ENCODE results near the gene ADRM1.

DNA sequence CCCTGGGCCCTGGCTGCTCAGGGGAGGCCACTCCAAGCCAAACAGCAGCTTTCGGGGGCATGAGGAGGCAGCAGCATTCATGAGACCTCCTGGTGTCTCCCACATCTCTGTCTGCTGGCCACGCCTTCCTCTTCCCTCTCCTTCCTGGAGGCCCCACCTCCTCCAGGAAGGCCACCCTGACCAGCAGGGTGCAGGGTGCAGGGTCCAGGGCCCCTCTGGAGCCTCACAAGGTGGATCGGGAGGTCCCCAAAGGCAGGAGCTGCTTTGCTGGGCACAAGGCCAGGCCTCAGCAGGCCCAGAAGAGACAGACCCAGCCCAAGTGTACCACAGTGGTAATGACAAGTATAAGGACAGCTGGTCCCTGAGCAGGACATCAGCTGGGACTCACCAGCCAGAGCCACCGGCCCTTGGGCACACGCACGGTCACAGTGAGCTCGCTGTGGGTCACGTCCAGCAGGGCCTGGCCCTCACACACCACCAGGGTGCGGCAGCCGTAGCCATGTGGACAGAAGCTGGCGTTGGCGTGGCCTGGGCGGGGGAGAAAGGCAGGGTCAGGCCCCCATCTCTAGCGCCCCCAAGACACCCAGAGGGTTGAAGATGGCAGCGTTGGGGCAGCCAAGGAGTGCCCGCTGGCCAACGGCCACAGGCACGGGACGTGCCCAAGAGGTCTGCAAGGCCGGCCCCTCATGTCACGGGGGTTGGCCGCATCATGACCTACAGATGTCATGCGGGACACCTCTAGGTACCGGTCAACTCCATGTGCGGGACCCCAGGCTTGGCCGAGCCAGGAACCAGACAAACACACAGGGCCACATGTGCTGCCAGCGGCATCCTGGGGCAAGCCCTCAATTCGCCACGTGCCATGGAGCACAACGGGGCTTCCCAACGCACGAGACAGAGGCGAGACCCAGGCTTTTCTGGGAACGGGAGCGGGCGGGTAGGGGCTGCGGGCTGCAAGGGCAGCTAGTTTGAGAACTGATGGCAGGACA, 26.9 kb downstream of the ADRM1 start:
- TF ChIP-seq, protein P1, sequence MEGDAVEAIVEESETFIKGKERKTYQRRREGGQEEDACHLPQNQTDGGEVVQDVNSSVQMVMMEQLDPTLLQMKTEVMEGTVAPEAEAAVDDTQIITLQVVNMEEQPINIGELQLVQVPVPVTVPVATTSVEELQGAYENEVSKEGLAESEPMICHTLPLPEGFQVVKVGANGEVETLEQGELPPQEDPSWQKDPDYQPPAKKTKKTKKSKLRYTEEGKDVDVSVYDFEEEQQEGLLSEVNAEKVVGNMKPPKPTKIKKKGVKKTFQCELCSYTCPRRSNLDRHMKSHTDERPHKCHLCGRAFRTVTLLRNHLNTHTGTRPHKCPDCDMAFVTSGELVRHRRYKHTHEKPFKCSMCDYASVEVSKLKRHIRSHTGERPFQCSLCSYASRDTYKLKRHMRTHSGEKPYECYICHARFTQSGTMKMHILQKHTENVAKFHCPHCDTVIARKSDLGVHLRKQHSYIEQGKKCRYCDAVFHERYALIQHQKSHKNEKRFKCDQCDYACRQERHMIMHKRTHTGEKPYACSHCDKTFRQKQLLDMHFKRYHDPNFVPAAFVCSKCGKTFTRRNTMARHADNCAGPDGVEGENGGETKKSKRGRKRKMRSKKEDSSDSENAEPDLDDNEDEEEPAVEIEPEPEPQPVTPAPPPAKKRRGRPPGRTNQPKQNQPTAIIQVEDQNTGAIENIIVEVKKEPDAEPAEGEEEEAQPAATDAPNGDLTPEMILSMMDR (IDR thresholded peaks at IDR 0.05) = no peak
- TF ChIP-seq, protein P2, sequence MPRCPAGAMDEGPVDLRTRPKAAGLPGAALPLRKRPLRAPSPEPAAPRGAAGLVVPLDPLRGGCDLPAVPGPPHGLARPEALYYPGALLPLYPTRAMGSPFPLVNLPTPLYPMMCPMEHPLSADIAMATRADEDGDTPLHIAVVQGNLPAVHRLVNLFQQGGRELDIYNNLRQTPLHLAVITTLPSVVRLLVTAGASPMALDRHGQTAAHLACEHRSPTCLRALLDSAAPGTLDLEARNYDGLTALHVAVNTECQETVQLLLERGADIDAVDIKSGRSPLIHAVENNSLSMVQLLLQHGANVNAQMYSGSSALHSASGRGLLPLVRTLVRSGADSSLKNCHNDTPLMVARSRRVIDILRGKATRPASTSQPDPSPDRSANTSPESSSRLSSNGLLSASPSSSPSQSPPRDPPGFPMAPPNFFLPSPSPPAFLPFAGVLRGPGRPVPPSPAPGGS (IDR thresholded peaks at IDR 0.05) = no peak
